TTC549 (cell line): ENCODE results near the gene APP.

Source experiments
- FAIRE-seq: peaks from 2 replicates; lab custom pipeline; 2012; peaks lifted over from hg19 to GRCh38; lab: Jason Lieb, UNC

APP gene

GRCh38 chr21:25970254-25970930 lies 200.2 kb downstream of the APP start:
- no peak for FAIRE-seq

GRCh38 chr21:25967901-25968438 lies 202.6 kb downstream of the APP start:
- no peak for FAIRE-seq

GRCh38 chr21:25967181-25967900 lies 203.2 kb downstream of the APP start:
- no peak for FAIRE-seq

- FAIRE-seq = no peak
Observed at GRCh38 chr21:25965951-25966707, 204.4 kb downstream of the APP start.

GRCh38 chr21:25964926-25965325 lies 205.6 kb downstream of the APP start:
- FAIRE-seq = no peak

- FAIRE-seq = no peak
Observed at GRCh38 chr21:25964015-25964414, 206.6 kb downstream of the APP start.

- no peak for FAIRE-seq
Observed at GRCh38 chr21:25963181-25963580, 207.4 kb downstream of the APP start.

GRCh38 chr21:25961042-25961441 lies 209.5 kb downstream of the APP start:
- no peak for FAIRE-seq

- no peak for FAIRE-seq
Observed at GRCh38 chr21:25960402-25960801, 210.2 kb downstream of the APP start.

- FAIRE-seq = no peak
Observed at GRCh38 chr21:25959799-25960198, 210.8 kb downstream of the APP start.

- FAIRE-seq = no peak
Observed at GRCh38 chr21:25956993-25957714, 213.4 kb downstream of the APP start.

GRCh38 chr21:25955646-25956045 lies 214.9 kb downstream of the APP start:
- FAIRE-seq = no peak

GRCh38 chr21:25953659-25954058 lies 216.9 kb downstream of the APP start:
- FAIRE-seq = no peak

GRCh38 chr21:25953196-25953595 lies 217.4 kb downstream of the APP start:
- FAIRE-seq = no peak

- no peak for FAIRE-seq
Observed at GRCh38 chr21:25952306-25952705, 218.3 kb downstream of the APP start.

- no peak for FAIRE-seq
Observed at GRCh38 chr21:25949701-25950100, 220.9 kb downstream of the APP start.

- FAIRE-seq = no peak
Observed at GRCh38 chr21:25944672-25945213, 225.8 kb downstream of the APP start.

GRCh38 chr21:25944082-25944481 lies 226.5 kb downstream of the APP start:
- FAIRE-seq = no peak

GRCh38 chr21:25942135-25942534 lies 228.4 kb downstream of the APP start:
- no peak for FAIRE-seq

GRCh38 chr21:25939396-25939761 lies 231.2 kb downstream of the APP start:
- FAIRE-seq = no peak

GRCh38 chr21:25938658-25939395 lies 231.7 kb downstream of the APP start:
- no peak for FAIRE-seq
